Neutrophil (primary cell): Measurements from ENCODE around the gene RCC2.

Experiments used
- H3K27ac ChIP-seq: fragments of 200-600 bp; sonication (generic); 2 replicates; pipeline ENCODE4 v1.5.1; 2016; ENCODE audit warnings: mild to moderate bottlenecking, moderate library complexity
- H3K27me3 ChIP-seq: fragments of 200-600 bp; sonication (generic); 2 replicates; pipeline ENCODE4 v1.6.0; 2016; ENCODE audit warnings: mild to moderate bottlenecking
- H3K36me3 ChIP-seq: fragments of 200-600 bp; sonication (generic); 2 replicates; pipeline ENCODE4 v1.5.1; 2017
- H3K4me1 ChIP-seq, 2 experiments: fragments of 200-600 bp in 1 of 2; sonication (generic) in 1 of 2; 1 replicate in 1 of 2; 2 replicates in 1 of 2; pipeline versions ENCODE4 v1.5.1 to v1.6.1; 2013 to 2016; ENCODE audit warnings: low read depth in 1 of 2, low read length in 1 of 2, mild to moderate bottlenecking in 1 of 2, moderate library complexity in 1 of 2; ENCODE audit not compliant: control insufficient read depth in 1 of 2, insufficient read depth in 1 of 2
- H3K4me3 ChIP-seq, 2 experiments: fragments of 200-600 bp in 1 of 2; sonication (generic) in 1 of 2; 1 replicate in 1 of 2; 2 replicates in 1 of 2; pipeline ENCODE4 v1.5.1; 2013 to 2016; ENCODE audit warnings: low read depth in 1 of 2, low read length in 1 of 2, mild to moderate bottlenecking in 1 of 2, moderate library complexity in 1 of 2
- H3K9me3 ChIP-seq: fragments of 200-600 bp; sonication (generic); 2 replicates; pipeline ENCODE4 v1.5.1; 2016
- TF ChIP-seq, protein P1 (sequence below): fragments of 200-600 bp; sonication (generic); IDR thresholded peaks from 2 replicates; pipeline ENCODE4 v1.5.1; 2016; ENCODE audit warnings: antibody characterized with exemption

Gene RCC2

DNA sequence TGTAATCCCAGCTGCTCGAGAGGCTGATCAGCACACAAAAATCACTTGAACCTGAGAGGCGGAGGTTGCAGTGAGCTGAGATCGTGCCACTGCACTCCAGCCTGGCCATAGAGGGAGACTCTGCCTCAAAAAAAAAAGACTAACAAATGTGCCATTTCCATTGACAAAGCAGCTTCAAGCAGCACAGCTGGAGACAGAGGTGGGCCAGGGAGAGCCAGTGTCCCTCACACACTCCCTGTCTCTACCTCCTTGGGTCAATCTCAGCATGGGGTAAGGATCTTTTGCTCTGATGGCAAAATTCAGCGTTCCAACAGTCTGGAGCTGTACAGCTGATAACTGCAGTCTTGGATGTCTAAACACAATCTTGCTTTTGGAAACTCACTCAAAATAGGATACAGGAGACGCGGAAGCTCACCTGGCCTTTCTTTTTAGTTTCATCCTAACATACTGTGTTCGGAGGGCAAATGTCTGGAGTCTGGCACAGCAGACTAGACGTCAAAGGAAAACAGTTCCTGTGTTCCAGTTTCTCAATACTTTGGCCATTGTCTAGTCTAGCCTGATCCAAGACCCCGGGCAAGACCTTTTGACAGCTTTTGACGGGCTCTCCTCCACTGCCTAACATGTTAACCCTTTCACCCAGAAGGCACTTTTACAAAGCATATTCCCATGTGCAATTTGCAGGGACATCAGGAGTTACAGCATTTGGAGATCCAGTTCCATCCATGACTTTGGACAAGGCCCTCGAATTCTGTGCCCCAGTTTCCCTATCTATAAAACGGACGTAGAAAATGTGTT is 2.9 kb downstream of the RCC2 start:
- TF ChIP-seq, protein P1, sequence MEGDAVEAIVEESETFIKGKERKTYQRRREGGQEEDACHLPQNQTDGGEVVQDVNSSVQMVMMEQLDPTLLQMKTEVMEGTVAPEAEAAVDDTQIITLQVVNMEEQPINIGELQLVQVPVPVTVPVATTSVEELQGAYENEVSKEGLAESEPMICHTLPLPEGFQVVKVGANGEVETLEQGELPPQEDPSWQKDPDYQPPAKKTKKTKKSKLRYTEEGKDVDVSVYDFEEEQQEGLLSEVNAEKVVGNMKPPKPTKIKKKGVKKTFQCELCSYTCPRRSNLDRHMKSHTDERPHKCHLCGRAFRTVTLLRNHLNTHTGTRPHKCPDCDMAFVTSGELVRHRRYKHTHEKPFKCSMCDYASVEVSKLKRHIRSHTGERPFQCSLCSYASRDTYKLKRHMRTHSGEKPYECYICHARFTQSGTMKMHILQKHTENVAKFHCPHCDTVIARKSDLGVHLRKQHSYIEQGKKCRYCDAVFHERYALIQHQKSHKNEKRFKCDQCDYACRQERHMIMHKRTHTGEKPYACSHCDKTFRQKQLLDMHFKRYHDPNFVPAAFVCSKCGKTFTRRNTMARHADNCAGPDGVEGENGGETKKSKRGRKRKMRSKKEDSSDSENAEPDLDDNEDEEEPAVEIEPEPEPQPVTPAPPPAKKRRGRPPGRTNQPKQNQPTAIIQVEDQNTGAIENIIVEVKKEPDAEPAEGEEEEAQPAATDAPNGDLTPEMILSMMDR = no peak
- peak overlapping the region; percentile 33 for H3K27ac ChIP-seq
- peak overlapping the region; percentile 64 to 74 for H3K4me3 ChIP-seq
- peaks cover 49 to 52% of the 10 kb centered on the region in 2 experiments for H3K4me1 ChIP-seq
- H3K36me3 ChIP-seq = no peaks in the 10 kb centered on the region
- no peaks in the 10 kb centered on the region for H3K27me3 ChIP-seq
- H3K9me3 ChIP-seq = no peaks in the 10 kb centered on the region

DNA sequence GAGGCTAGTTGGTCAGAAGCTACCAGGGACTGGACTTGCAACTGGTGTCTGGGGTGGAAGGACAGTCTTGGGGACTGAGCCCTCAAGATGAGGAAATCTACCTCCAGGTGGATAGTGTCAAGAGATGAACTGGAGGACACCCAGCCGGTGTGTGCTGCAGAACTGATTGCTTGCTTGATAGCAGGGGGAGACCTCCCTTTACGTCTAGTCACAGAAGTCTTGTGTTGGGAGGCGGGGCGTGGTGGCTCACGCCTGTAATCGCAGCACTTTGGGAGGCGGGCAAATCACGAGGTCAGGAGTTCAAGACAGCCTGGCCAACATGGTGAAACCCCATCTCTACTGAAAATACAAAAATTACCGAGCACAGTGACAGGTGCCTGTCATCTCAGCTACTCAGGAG is 4.9 kb downstream of the RCC2 start:
- TF ChIP-seq, protein P1 = no peak
- H3K27me3 ChIP-seq = no peaks in the 10 kb centered on the region
- H3K4me1 ChIP-seq = peaks cover 33 to 36% of the 10 kb centered on the region in 2 experiments
- no peak overlapping the region for H3K4me3 ChIP-seq
- no peak overlapping the region for H3K27ac ChIP-seq
- H3K36me3 ChIP-seq = no peaks in the 10 kb centered on the region
- no peaks in the 10 kb centered on the region for H3K9me3 ChIP-seq

DNA sequence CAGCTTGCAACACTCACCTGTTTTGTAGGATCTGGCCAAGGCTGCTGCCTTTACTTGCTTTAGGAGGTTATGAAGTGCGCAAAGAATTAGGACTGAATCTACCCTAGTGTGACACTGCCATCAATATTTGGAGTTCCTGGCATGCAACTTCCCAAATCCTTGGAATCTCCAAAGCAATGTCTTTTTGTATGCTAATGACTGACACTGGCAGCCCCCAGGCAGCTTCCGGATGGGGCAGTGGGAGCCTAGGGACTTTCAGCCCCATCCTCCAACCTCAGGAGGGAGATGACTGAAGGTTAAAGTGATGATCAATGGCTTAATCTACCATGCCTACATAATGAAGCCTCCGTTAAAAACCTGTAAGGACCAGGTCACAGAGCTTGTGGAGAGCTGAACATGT is 5.5 kb downstream of the RCC2 start:
- Histone ChIP-seq H3K27ac (no peak overlapping the region), H3K4me3 (no peak overlapping the region), H3K27me3 (no peaks in the 10 kb centered on the region), H3K4me1 (peaks cover 28 to 36% of the 10 kb centered on the region in 2 experiments), H3K36me3 (no peaks in the 10 kb centered on the region), H3K9me3 (no peaks in the 10 kb centered on the region)
- TF ChIP-seq, protein P1 = no peak

DNA sequence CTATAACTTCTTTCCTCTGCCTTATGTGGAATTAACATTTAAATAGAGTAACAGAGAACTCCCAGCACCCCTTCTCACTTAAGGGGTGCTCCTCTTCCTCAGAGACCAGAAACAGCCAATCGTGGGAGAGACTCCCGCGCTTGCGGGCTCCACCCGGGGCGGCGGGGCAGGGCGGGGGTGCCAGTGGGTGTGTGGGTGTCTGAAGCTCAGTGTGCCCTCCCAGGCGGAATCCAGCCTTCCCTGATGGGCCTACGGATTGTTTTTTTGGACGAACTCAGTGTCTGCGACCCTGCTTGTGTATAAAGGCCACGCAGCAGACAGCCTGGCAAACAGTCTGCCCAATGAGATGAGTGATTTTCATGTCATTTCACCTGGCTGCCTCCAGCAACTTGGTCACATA is 6.2 kb downstream of the RCC2 start:
- peaks cover 22 to 29% of the 10 kb centered on the region in 2 experiments for H3K4me1 ChIP-seq

DNA sequence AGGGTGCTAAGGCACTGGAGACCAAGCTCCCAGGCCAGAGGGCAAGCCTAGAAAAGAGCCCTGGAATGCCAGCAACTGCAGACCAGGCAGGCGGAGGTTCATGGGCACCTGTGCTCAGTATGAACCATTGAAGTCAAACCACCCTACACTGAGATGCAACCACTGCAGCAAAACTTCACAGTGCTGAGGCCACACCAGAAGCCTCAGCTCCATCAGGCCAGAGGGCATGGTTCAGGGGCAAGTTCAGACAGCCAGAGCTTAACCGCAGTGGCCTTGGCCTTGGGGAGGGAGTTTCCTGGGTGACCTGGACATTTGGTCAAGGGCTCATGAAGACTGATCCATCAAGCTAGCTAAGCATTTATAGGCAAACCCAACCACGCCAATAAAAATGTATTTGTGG is 7.1 kb downstream of the RCC2 start:
- H3K9me3 ChIP-seq = no peaks in the 10 kb centered on the region
- peaks cover 14% of the 10 kb centered on the region for H3K36me3 ChIP-seq
- H3K4me1 ChIP-seq = peaks cover 22 to 29% of the 10 kb centered on the region in 2 experiments
- TF ChIP-seq, protein P1 = no peak
- peak overlapping the region; percentile 48 for H3K27ac ChIP-seq
- no peaks in the 10 kb centered on the region for H3K27me3 ChIP-seq
- no peak overlapping the region for H3K4me3 ChIP-seq

More for the DNA sequence above, 6.2 kb downstream of the RCC2 start:
- H3K27me3 ChIP-seq = no peaks in the 10 kb centered on the region
- peak overlapping the region; percentile 12 for H3K27ac ChIP-seq
- no peak overlapping the region for H3K4me3 ChIP-seq
- peaks cover 7% of the 10 kb centered on the region for H3K36me3 ChIP-seq
- H3K9me3 ChIP-seq = no peaks in the 10 kb centered on the region
- TF ChIP-seq, protein P1 = no peak
